GM12878 (cell line): ENCODE results near the gene ZNF473. TPM values are rescaled to one million over a fixed set of nuclear protein-coding genes. Genes with fewer than 3 reads are reported as not detected.

Source experiments
- ATAC-seq: fragments of 200-7000 bp; cut with Tn5 transposase; 3 replicates; pipeline ENCODE4 v1.9.1; 2020; ENCODE audit warnings: mild to moderate bottlenecking, moderate library complexity
- BruUV-seq: library from RNA; stranded (reverse); fragments of 400-500 nt; replicated peaks from 2 replicates; lab custom pipeline; 2021; lab: Mats Ljungman, UMichigan
- CTCF ChIA-PET: fragments of 300-600 bp; sonication (Branson Sonifier 250); formaldehyde crosslinking; extraction: SDS; loops from one replicate; lab custom pipeline; 2021; ENCODE audit warnings: inconsistent platforms; lab: Yijun Ruan, JAX
- POLR2A ChIA-PET: fragments of 350-600 bp; formaldehyde crosslinking; extraction: SDS; loops from one replicate; lab custom pipeline; 2021; ENCODE audit warnings: inconsistent platforms; lab: Charles Lee
- RAD21 ChIA-PET: fragments of 300-600 bp; sonication (Branson Sonifier 250); formaldehyde crosslinking; loops from one replicate; lab custom pipeline; 2023; ENCODE audit warnings: antibody characterized with exemption; ENCODE audit not compliant: unreplicated experiment; lab: Charles Lee
- SMC1A ChIA-PET: fragments of 300-600 bp; sonication (Branson Sonifier 250); formaldehyde crosslinking; loops from one replicate; lab custom pipeline; 2023; ENCODE audit not compliant: unreplicated experiment, uncharacterized antibody; lab: Charles Lee
- DNase-seq: peaks from one replicate; pipeline ENCODE4 v3.0.0-alpha.2; 2011; ENCODE audit warnings: low read depth, low spot score
- FAIRE-seq: peaks from 3 replicates; lab custom pipeline; 2011; peaks lifted over from hg19 to GRCh38; lab: Jason Lieb, UNC
- H2AFZ ChIP-seq: 2 replicates; pipeline ENCODE4 v1.6.0; 2011; ENCODE audit warnings: low read depth, low read length, control low read depth; ENCODE audit not compliant: control insufficient read depth
- H3K27ac ChIP-seq: 2 replicates; pipeline ENCODE4 v1.5.1; 2011; ENCODE audit warnings: control low read depth; ENCODE audit not compliant: control insufficient read depth, insufficient read depth
- H3K27me3 ChIP-seq, 2 experiments: replicated peaks in 1 of 2; 2 replicates each; pipeline versions ENCODE4 v1.6.0 to v1.6.1; 2011; ENCODE audit warnings: low read length in 1 of 2; ENCODE audit not compliant: control insufficient read depth in 2 of 2, insufficient read depth in 2 of 2
- H3K36me3 ChIP-seq, 2 experiments: 2 replicates each; pipeline ENCODE4 v1.5.1; 2011; ENCODE audit warnings: low read length in 1 of 2; ENCODE audit not compliant: control insufficient read depth in 2 of 2, insufficient read depth in 2 of 2
- H3K4me1 ChIP-seq: 2 replicates; pipeline ENCODE4 v1.6.1; 2011; ENCODE audit warnings: mild to moderate bottlenecking, low read length, moderate library complexity, mixed read lengths; ENCODE audit not compliant: control insufficient read depth, insufficient read depth
- H3K4me2 ChIP-seq: 2 replicates; pipeline ENCODE4 v1.6.0; 2011; ENCODE audit warnings: control low read depth; ENCODE audit not compliant: control insufficient read depth, insufficient read depth
- H3K4me3 ChIP-seq: fragments of 200-600 bp; sonication (generic); 2 replicates; pipeline ENCODE4 v1.5.1; 2016
- H3K79me2 ChIP-seq: 2 replicates; pipeline ENCODE4 v1.6.0; 2011; ENCODE audit warnings: low read length; ENCODE audit not compliant: control insufficient read depth, insufficient read depth
- H3K9ac ChIP-seq: 2 replicates; pipeline ENCODE4 v1.8.0; 2011; ENCODE audit warnings: low read length, control low read depth, mixed read lengths; ENCODE audit not compliant: control insufficient read depth, insufficient read depth
- H3K9me3 ChIP-seq: replicated peaks from 3 replicates; pipeline ENCODE4 v1.5.1; 2011; ENCODE audit warnings: mild to moderate bottlenecking, low read length; ENCODE audit not compliant: control insufficient read depth, insufficient read depth
- H4K20me1 ChIP-seq: 2 replicates; pipeline ENCODE4 v1.6.0; 2011; ENCODE audit not compliant: control insufficient read depth, insufficient read depth
- BHLHE40 ChIP-seq, 2 experiments: fragments of 450-650 bp in 1 of 2; IDR thresholded peaks; 2 replicates each; pipeline ENCODE4 v1.6.1; 2011 to 2017; ENCODE audit warnings: low read depth in 2 of 2, borderline replicate concordance in 1 of 2, improper control_type of control experiment in 1 of 2, low read length in 1 of 2, mild to moderate bottlenecking in 1 of 2
- BMI1 ChIP-seq: fragments of 450-650 bp; IDR thresholded peaks from 2 replicates; pipeline ENCODE4 v1.6.1; 2016; ENCODE audit warnings: mild to moderate bottlenecking, moderate library complexity, borderline replicate concordance
- ETV6 ChIP-seq, 2 experiments: fragments of 450-650 bp in 1 of 2; IDR thresholded peaks in 1 of 2; conservative IDR thresholded peaks in 1 of 2; 2 replicates each; pipeline ENCODE4 v1.6.1; 2014; ENCODE audit warnings: antibody characterized with exemption in 1 of 2, borderline replicate concordance in 1 of 2, low read depth in 1 of 2, mild to moderate bottlenecking in 1 of 2, moderate library complexity in 1 of 2
- GABPA ChIP-seq: IDR thresholded peaks from 2 replicates; pipeline ENCODE4 v1.6.1; 2014; ENCODE audit warnings: antibody characterized with exemption, low read depth, mild to moderate bottlenecking, inconsistent platforms
- MEF2A ChIP-seq: IDR thresholded peaks from 2 replicates; pipeline ENCODE4 v1.6.1; 2011; ENCODE audit warnings: low read depth, mild to moderate bottlenecking, low read length, moderate library complexity; ENCODE audit not compliant: insufficient read depth
- NBN ChIP-seq: fragments of 450-650 bp; IDR thresholded peaks from 2 replicates; pipeline ENCODE4 v1.6.1; 2016
- PML ChIP-seq: IDR thresholded peaks from 2 replicates; pipeline ENCODE4 v1.6.1; 2012; ENCODE audit warnings: low read length, inconsistent platforms
- POLR2AphosphoS2 ChIP-seq: IDR thresholded peaks from 2 replicates; pipeline ENCODE4 v1.6.1; 2011; ENCODE audit warnings: low read depth, mild to moderate bottlenecking, low read length, improper control_type of control experiment, moderate library complexity
- SIN3A ChIP-seq: IDR thresholded peaks from 2 replicates; pipeline ENCODE4 v1.6.1; 2012; ENCODE audit warnings: low read depth, low read length, improper control_type of control experiment
- STAT3 ChIP-seq: IDR thresholded peaks from 2 replicates; pipeline ENCODE4 v1.6.1; 2011; ENCODE audit warnings: low read depth, low read length, improper control_type of control experiment
- TARDBP ChIP-seq: IDR thresholded peaks from 2 replicates; pipeline ENCODE4 v1.6.1; 2016; ENCODE audit warnings: borderline replicate concordance
- TCF12 ChIP-seq: IDR thresholded peaks from 2 replicates; pipeline ENCODE4 v1.6.1; 2011; ENCODE audit warnings: low read depth, mild to moderate bottlenecking, low read length
- WRNIP1 ChIP-seq: IDR thresholded peaks from 2 replicates; pipeline ENCODE4 v1.6.1; 2011; ENCODE audit warnings: low read depth, low read length, improper control_type of control experiment, borderline replicate concordance
- WGBS: methylation state at CpG from one replicate; pipeline ENCODE4 v1.1.6; 2016; ENCODE audit warnings: low lambda C conversion rate; ENCODE audit not compliant: insufficient replicate concordance, insufficient coverage; ENCODE audit errors: missing lambda C conversion rate; 5-methylcytosine and 5-hydroxymethylcytosine counted together
- in situ Hi-C: fragments of 300-500 bp; cut with MboI; formaldehyde crosslinking; loops from 9 replicates; pipeline ENCODE4 v1.14.3; 2018; ENCODE audit warnings: mixed read lengths
- intact Hi-C: fragments of 100-400 bp; cut with micrococcal nuclease; formaldehyde crosslinking; loops from one replicate; pipeline ENCODE4 v1.14.2; 2022; ENCODE audit not compliant: unreplicated experiment
- polyA plus RNA-seq, 11 experiments: library from polyadenylated mRNA; depleted of rRNA in 4 of 11; unstranded in 6 of 11; stranded (reverse) in 5 of 11; fragments of >200 nt; fragmentation: Nextera tagmentation in 4 of 11; fragmentation: Illumina TruSeq in 1 of 11; extraction: Ambion mirVana in 4 of 11; extraction: Trizol in 1 of 11; gene quantifications; 1 replicate in 1 of 11; 2 replicates in 10 of 11; pipeline versions ENCODE4 v1.2.1 to v1.2.3, GENCODE V29; 2011 to 2016; ENCODE audit warnings: inconsistent platforms in 2 of 11, missing spikeins in 2 of 11, low read depth in 1 of 11
- total RNA-seq, 4 experiments: library from RNA; depleted of rRNA in 3 of 4; stranded (reverse); fragments of >200 nt in 3 of 4; fragmentation: Illumina TruSeq in 1 of 4; extraction: Trizol in 1 of 4; gene quantifications; 2 replicates each; pipeline versions ENCODE4 v1.2.1 to v1.2.3, GENCODE V29; 2013 to 2021
- TF ChIP-seq, protein P1 (sequence below): fragments of 450-650 bp; IDR thresholded peaks from 2 replicates; pipeline ENCODE4 v1.6.1; 2017; ENCODE audit warnings: mild to moderate bottlenecking, low read depth, inconsistent platforms; ENCODE audit not compliant: poor library complexity, severe bottlenecking
- TF ChIP-seq, protein P2 (sequence below): IDR thresholded peaks from 2 replicates; pipeline ENCODE4 v1.6.1; 2012; ENCODE audit warnings: low read depth, low read length, improper control_type of control experiment
- TF ChIP-seq, protein P3 (sequence below): fragments of 450-650 bp; IDR thresholded peaks from 2 replicates; pipeline ENCODE4 v1.6.1; 2017; ENCODE audit warnings: antibody characterized with exemption, mild to moderate bottlenecking, moderate library complexity
- TF ChIP-seq, protein P4 (sequence below): IDR thresholded peaks from 2 replicates; pipeline ENCODE4 v1.6.1; 2011; ENCODE audit warnings: low read depth, low read length, improper control_type of control experiment, borderline replicate concordance

ZNF473 gene
- total and polyA plus RNA-seq, 10 of the 15 experiments (the other 5 are each of a cell fraction or from before 2014, with no cell fraction given), result 2.3 to 14.9 (median 6.3) TPM

DNA sequence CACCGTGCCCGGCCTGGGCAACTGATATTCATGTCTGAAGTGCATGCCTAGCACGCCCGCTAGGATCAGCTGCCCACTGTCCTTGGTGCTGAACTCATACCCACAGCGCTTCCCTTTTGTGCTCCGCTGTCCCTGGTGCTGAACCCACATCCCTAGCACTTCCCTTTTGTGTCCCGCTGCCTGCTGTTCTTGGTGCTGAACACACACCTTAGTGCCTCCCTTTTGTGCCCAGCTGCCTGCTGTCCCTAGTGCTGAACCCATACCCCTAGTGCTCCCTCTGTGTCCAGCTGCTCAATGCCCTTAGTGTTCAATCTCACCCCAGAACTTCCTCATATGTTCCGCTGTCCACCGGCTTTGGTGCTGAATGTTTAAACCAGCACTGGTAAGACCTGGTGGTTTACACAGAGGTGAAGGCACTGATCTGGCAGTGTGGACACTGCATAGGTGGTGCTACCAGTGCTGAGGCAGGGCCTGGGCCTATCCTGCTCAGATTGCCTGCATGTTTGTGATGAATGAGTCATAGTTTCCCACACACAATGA, 38.6 kb upstream of the ZNF473 start:
- WGBS, result 19% methylated on average over 9 of the region's 9 CpGs
- BruUV-seq, result no TSS peak
- Histone ChIP-seq H3K4me1 (no peaks in the 10 kb centered on the region), H4K20me1 (peaks cover 12% of the 10 kb centered on the region; the same call in 1 of the 2 replicates), H3K36me3 (peaks cover 2 to 3% of the 10 kb centered on the region in 2 experiments; a peak in 3 of 4 replicates), H3K4me2 (no peak overlapping the region), H3K9me3 (no peaks in the 10 kb centered on the region), H2AFZ (no peak overlapping the region), H3K27me3 (no peaks in the 10 kb centered on the region), H3K4me3 (no peak overlapping the region), H3K79me2 (no peaks in the 10 kb centered on the region), H3K27ac (no peak overlapping the region), H3K9ac (no peak overlapping the region)
- ATAC-seq (peak; percentile 77), FAIRE-seq (peak; percentile 97), DNase-seq (peak; percentile 54)
- ChIA-PET RAD21 (no interaction called here), CTCF (interaction anchor here (0.7 to 1.1 kb wide), 2 partner anchors 10 to 50 kb away, joined by 3 read pairs; no protein-coding TSS in a partner anchor), SMC1A (interaction anchor here (0.6 kb wide), 2 partner anchors 301 to 701 kb away, joined by 3 to 4 read pairs; no protein-coding TSS in a partner anchor), POLR2A (interaction anchor here (0.5 to 0.6 kb wide), 3 partner anchors 44 to 584 kb away, joined by 3 to 6 read pairs (median 3); no protein-coding TSS in a partner anchor)
- in situ Hi-C loops (no loop called here), intact Hi-C loops (no loop called here)
- TF ChIP-seq NBN (peak; percentile 92), WRNIP1 (no peak), ETV6 (conservative IDR thresholded peaks at IDR 0.05 in 1 of 2, IDR thresholded peaks at IDR 0.05 in 1 of 2; ENCODE audit: borderline replicate concordance in 1 of 2, low read depth in 1 of 2) (peak in 1 of 2 experiments; percentile 41; a peak in 1 of 4 replicates), TARDBP (no peak), GABPA (no peak), PML (no peak), BMI1 (no peak), POLR2AphosphoS2 (no peak), BHLHE40 (IDR thresholded peaks at IDR 0.05; ENCODE audit: borderline replicate concordance in 1 of 2, low read depth in 2 of 2, low read length in 1 of 2) (peak in 1 of 2 experiments; percentile 31; a peak in 1 of 4 replicates), STAT3 (no peak), TCF12 (peak; percentile 80), SIN3A (peak; percentile 100), MEF2A (no peak)
- TF ChIP-seq, protein P1, sequence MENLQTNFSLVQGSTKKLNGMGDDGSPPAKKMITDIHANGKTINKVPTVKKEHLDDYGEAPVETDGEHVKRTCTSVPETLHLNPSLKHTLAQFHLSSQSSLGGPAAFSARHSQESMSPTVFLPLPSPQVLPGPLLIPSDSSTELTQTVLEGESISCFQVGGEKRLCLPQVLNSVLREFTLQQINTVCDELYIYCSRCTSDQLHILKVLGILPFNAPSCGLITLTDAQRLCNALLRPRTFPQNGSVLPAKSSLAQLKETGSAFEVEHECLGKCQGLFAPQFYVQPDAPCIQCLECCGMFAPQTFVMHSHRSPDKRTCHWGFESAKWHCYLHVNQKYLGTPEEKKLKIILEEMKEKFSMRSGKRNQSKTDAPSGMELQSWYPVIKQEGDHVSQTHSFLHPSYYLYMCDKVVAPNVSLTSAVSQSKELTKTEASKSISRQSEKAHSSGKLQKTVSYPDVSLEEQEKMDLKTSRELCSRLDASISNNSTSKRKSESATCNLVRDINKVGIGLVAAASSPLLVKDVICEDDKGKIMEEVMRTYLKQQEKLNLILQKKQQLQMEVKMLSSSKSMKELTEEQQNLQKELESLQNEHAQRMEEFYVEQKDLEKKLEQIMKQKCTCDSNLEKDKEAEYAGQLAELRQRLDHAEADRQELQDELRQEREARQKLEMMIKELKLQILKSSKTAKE, result peak; percentile 70
- TF ChIP-seq, protein P2, sequence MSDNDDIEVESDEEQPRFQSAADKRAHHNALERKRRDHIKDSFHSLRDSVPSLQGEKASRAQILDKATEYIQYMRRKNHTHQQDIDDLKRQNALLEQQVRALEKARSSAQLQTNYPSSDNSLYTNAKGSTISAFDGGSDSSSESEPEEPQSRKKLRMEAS, result peak; percentile 84
- TF ChIP-seq, protein P3, sequence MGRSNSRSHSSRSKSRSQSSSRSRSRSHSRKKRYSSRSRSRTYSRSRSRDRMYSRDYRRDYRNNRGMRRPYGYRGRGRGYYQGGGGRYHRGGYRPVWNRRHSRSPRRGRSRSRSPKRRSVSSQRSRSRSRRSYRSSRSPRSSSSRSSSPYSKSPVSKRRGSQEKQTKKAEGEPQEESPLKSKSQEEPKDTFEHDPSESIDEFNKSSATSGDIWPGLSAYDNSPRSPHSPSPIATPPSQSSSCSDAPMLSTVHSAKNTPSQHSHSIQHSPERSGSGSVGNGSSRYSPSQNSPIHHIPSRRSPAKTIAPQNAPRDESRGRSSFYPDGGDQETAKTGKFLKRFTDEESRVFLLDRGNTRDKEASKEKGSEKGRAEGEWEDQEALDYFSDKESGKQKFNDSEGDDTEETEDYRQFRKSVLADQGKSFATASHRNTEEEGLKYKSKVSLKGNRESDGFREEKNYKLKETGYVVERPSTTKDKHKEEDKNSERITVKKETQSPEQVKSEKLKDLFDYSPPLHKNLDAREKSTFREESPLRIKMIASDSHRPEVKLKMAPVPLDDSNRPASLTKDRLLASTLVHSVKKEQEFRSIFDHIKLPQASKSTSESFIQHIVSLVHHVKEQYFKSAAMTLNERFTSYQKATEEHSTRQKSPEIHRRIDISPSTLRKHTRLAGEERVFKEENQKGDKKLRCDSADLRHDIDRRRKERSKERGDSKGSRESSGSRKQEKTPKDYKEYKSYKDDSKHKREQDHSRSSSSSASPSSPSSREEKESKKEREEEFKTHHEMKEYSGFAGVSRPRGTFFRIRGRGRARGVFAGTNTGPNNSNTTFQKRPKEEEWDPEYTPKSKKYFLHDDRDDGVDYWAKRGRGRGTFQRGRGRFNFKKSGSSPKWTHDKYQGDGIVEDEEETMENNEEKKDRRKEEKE, result no peak
- TF ChIP-seq, protein P4, sequence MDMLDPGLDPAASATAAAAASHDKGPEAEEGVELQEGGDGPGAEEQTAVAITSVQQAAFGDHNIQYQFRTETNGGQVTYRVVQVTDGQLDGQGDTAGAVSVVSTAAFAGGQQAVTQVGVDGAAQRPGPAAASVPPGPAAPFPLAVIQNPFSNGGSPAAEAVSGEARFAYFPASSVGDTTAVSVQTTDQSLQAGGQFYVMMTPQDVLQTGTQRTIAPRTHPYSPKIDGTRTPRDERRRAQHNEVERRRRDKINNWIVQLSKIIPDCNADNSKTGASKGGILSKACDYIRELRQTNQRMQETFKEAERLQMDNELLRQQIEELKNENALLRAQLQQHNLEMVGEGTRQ, result no peak
